WERI-Rb-1 (cell line): ENCODE results near the gene LRRC40.
A peak's percentile ranks its signal among the peaks of the same experiment; 100 is the strongest.

Source experiments
- DNase-seq: peaks from one replicate; pipeline ENCODE4 v3.0.0-alpha.2; 2020
- H3K27ac ChIP-seq: fragments of 250-450 bp; sonication (Bioruptor Pico); 2 replicates; pipeline ENCODE4 v1.5.1; 2020; ENCODE audit warnings: mild to moderate bottlenecking, moderate library complexity
- H3K27me3 ChIP-seq: fragments of 250-450 bp; sonication (Bioruptor Pico); 2 replicates; pipeline ENCODE4 v1.5.1; 2021; ENCODE audit warnings: mild to moderate bottlenecking, low read depth, moderate library complexity; ENCODE audit not compliant: insufficient read depth, severe bottlenecking
- H3K36me3 ChIP-seq: fragments of 250-450 bp; sonication (Bioruptor Pico); 2 replicates; pipeline ENCODE4 v1.5.1; 2020; ENCODE audit warnings: mild to moderate bottlenecking, moderate library complexity
- H3K4me3 ChIP-seq: 2 replicates; pipeline ENCODE4 v1.5.1; 2011; ENCODE audit warnings: low read depth, mild to moderate bottlenecking, control low read depth, low read length
- H3K9me3 ChIP-seq: fragments of 250-450 bp; sonication (Bioruptor Pico); 2 replicates; pipeline ENCODE4 v1.5.1; 2021; ENCODE audit warnings: mild to moderate bottlenecking, moderate library complexity; ENCODE audit not compliant: severe bottlenecking
- TF ChIP-seq, protein P1 (sequence below): IDR thresholded peaks from 2 replicates; pipeline ENCODE4 v1.5.1; 2011; ENCODE audit warnings: low read depth, mild to moderate bottlenecking, control low read depth, inconsistent platforms, low read length

The LRRC40 gene

DNA sequence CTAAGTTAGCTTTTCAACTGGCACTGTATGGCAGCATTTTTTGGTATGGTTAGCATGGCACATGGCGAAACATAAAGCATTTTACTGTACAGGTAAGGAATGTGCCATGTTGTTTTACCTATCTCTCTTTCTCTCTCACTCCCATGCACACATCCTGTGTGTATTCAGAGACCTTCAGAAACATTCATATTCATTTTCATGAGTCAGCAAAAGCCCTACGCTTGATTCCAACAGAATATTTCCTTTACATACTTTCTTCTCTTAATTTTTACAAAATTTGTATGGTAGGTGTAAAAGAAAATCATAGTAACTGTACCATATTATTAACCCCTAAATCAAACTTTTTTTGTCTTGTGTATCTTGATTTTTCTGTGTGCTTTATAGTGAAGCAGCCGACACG, 26.1 kb upstream of the LRRC40 start:
- Histone ChIP-seq H3K4me3 (no peak overlapping the region), H3K36me3 (peaks cover 94% of the 10 kb centered on the region), H3K9me3 (no peaks in the 10 kb centered on the region), H3K27ac (no peak overlapping the region), H3K27me3 (no peaks in the 10 kb centered on the region)
- no peak for DNase-seq
- TF ChIP-seq, protein P1, sequence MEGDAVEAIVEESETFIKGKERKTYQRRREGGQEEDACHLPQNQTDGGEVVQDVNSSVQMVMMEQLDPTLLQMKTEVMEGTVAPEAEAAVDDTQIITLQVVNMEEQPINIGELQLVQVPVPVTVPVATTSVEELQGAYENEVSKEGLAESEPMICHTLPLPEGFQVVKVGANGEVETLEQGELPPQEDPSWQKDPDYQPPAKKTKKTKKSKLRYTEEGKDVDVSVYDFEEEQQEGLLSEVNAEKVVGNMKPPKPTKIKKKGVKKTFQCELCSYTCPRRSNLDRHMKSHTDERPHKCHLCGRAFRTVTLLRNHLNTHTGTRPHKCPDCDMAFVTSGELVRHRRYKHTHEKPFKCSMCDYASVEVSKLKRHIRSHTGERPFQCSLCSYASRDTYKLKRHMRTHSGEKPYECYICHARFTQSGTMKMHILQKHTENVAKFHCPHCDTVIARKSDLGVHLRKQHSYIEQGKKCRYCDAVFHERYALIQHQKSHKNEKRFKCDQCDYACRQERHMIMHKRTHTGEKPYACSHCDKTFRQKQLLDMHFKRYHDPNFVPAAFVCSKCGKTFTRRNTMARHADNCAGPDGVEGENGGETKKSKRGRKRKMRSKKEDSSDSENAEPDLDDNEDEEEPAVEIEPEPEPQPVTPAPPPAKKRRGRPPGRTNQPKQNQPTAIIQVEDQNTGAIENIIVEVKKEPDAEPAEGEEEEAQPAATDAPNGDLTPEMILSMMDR: no peak

DNA sequence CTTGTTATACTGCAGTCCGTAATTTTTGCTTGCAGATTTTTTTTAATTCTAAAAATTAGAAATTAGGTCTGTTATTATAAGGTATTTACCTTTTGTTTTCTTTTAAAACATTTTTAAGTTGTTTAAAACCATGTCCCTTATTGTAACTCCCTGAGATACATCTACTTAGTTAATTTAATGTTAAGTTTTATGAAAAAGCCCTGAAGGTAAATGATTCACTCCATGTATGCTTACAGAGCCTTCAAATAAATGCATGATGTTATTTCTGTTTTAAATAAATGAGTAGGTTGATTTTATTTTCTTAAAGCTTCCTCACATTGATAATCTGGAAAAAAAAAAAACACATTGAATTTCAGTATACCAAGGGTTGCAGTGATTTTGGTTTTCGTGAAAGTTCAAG, 23.3 kb upstream of the LRRC40 start:
- Histone ChIP-seq H3K9me3 (no peaks in the 10 kb centered on the region), H3K27ac (no peak overlapping the region), H3K4me3 (no peak overlapping the region), H3K36me3 (peaks cover 88% of the 10 kb centered on the region), H3K27me3 (no peaks in the 10 kb centered on the region)
- TF ChIP-seq, protein P1: no peak
- no peak for DNase-seq

DNA sequence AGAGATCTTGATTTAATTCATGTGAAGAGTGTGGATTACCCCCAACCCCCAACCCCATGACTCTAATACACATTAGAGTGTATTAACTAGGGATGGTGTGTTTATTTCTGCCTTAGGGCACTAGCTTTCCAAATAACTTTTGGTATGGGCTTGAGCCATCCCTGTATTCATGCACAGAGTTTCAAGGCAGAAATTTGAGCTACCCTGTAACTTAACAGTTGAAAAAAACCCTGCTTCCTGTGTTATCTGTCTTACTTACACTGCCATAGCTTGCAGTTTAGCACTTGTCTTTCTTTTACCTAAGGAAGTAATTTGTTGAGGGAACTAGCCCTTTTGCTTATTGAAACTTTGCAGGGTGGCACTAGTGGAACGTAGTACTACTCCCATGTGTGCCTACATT, 22.1 kb upstream of the LRRC40 start:
- Histone ChIP-seq H3K4me3 (no peak overlapping the region), H3K27ac (no peak overlapping the region), H3K36me3 (peaks cover 86% of the 10 kb centered on the region), H3K9me3 (no peaks in the 10 kb centered on the region), H3K27me3 (no peaks in the 10 kb centered on the region)
- no peak for DNase-seq
- TF ChIP-seq, protein P1: no peak

DNA sequence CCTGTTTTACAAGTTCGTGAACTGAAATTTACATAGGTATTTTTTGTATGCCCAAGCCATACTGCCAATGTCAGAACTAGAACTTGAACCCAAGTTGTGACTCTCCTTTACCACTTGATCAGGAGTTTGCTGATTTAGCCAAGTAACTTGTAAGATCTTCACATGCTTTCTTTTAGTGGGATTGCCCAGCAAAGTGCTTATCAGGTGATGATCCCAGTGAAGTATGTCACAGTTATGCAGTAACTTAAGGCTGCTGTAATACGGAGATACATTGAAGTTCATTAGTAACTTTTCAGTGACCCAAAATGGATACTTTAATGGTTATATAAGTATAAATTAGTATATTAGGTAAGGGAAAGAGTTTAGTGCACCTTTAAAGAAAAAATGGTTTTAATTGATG, 19.6 kb upstream of the LRRC40 start:
- TF ChIP-seq, protein P1: no peak
- Histone ChIP-seq H3K27ac (no peak overlapping the region), H3K9me3 (no peaks in the 10 kb centered on the region), H3K36me3 (peaks cover 70% of the 10 kb centered on the region), H3K4me3 (no peak overlapping the region), H3K27me3 (no peaks in the 10 kb centered on the region)
- DNase-seq: no peak

DNA sequence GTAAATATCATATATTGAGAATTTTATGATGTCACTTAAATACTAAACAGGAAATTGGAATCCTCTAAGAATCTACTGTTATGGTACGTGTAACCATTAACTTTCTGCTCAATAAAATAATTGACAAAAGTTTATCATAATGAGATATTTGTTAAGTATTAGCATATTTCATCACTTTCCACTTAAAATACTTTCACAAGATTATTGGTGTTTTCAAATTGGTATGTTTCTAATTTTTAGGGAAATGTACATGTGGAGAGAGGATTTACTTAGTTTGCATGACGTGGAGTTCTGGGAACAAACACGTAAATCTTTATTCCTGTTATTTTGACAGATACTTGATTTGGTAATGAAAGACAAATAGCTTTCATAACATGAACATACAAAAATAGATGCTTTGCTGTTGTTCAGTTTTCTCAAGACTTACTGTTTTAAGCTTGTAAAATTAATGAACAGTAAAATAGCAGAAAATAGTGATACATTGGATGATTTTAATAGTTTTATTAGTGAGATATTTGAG, 17.4 kb upstream of the LRRC40 start:
- H3K27ac ChIP-seq: peak overlapping the region; percentile 98; the same call in 1 of the 2 replicates

More for the DNA sequence above, 17.4 kb upstream of the LRRC40 start:
- H3K4me3 ChIP-seq: peak overlapping the region; percentile 88
- H3K9me3 ChIP-seq: no peaks in the 10 kb centered on the region
- peaks cover 48% of the 10 kb centered on the region for H3K36me3 ChIP-seq
- no peaks in the 10 kb centered on the region for H3K27me3 ChIP-seq
- TF ChIP-seq, protein P1: no peak
- no peak for DNase-seq
